GM19395 (cell line): ENCODE data around the gene MED27.

ENCODE experiments used
- ATAC-seq: cut with Tn5 transposase; IDR thresholded peaks from one replicate; pipeline ENCODE4 v1.9.1; 2021; ENCODE audit warnings: mild to moderate bottlenecking, moderate library complexity; ENCODE audit not compliant: unreplicated experiment

The MED27 gene

DNA sequence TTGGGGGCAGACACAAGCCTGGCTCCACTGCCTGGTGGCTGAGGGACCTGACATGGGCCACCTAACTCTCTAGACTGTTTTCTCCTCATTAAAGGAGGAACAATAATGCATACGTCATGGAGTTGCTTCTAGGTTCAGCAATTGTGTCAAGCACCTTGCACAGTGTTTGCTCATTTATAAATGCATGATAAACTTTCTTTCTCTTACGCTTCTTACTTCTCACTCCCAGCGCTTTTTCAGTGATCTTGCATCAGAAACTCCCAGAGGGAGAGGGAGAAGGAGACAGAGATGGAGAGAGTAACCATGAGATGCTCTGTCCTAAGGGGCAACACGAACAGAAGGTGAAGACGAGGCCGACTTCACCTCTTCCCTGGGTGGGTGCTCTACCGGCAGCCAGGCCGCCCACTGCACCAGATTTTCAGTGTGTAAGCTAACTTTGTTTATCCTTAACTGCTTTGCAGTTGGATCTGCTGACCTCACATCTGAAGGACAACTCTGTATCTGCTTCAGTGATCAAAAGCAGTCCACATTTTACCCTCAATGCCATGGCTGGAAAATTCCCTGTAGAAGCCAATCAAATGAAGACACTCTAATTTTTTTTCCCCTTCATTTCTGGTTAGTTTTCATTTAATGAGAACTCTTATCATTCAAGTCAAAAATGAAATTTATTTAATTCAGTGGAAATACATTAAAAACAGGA lies 35.3 kb downstream of the MED27 start:
- no peak for ATAC-seq

DNA sequence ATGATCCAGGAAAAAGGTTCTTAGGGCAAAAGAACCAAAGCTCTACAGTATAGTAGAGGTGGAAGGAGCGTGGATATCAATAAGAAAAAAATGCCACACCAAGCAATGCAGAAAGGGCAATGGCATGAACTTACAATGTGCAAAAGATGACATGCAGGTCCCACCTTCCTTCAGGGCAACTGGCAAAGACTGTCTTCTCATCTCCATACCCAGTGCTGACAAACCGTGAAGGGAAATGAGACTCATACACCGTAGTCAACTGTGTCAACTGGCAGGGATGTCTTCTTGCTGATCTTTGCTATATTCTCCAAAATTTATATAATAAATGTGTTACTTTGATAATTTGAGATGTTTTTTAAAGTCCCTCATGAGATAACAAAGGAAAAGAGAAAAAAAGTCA lies 36.0 kb downstream of the MED27 start:
- ATAC-seq = no peak

DNA sequence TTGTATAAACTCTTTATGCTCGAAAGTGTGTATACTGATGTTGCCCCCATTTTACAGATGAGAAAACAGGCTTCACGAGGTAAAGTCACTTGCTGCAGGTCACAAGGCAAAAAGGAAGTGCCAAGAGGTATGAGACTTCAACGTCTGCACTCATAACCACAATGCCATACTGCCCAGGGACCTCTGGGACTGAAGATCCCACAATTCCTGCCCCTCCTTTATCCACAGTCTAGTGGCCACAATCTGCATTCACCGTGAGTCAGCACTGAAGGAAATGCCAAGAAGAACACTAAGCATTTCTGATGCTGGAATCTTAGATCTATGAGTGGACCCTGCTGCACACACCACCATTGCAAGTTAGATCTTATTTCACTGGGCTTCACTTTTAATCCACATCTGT lies 37.3 kb downstream of the MED27 start:
- no peak for ATAC-seq

DNA sequence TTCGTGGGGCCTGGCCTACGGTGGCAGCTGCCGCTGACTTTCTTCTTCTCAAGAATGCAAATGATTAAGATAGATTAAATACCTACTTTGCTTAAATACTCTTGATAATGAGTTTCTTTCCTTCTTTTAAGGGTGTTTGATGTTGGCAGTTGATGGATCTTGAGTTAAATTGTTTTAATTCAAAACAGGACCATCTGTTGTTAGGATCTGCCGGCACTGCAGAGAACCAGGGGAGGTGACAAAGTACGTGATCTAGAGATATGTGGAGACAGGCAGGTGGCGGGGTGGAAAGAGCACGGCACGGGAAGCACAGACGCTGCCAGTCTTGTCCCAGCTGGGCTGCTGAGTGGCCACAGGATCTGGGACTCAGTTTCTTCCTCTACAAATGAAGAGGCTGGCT lies 37.9 kb downstream of the MED27 start:
- no peak for ATAC-seq

DNA sequence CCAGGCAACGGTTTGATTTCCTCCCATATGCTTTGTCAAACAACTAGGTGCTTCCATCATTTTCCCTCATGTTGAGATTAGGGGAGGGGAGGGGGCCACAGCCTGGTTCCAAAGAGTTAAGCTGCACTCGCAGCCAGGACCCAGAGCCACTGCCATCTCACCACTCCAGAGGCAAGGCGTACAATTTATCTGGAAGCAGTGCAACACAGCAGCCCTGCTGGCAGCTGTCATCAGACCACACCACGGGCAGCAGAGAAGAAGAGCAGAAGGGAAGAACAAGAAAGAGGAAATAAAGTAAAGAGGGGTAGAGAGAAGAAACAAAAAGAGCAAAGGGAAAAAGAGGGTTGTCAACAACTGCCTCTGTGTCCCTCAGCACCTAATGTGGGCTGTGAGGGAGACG lies 38.9 kb downstream of the MED27 start:
- ATAC-seq = no peak

DNA sequence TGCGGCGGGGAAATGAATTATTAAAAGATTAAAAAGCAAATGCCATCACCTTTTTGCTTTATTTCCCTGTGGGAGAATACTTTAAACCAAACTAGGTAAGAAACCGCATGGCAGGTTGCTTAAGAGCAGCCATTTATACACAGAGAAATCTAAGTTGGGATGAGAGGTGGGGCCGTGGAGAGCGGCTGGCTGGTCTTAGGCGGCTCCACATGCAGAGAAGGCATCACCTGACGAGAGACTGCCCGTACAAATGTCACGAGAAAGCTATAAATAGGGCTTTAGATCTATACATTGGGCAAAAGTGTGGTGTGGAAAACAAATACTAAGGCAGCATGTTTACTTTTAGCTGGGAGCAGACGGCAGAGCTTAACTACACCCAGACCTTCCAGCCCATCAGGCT lies 39.4 kb downstream of the MED27 start:
- no peak for ATAC-seq

DNA sequence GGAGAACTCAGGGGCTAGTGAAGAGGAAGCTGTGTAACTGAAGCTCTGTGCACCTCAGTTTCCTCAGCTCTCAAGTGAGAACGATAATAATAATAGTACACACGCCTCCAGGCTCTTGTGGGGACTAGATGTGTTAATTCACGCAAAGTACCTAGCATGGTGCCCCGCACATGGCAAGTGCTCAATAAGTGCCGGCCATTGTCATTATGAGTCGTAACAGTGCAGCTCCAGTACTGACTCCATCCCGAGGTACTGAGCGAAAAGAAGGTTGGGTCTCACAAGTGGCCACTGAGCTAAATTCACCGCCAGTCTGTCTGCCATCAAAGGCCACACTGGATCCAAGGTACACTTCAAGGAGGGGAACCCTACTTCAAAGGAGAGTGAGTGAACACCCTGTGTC lies 40.4 kb downstream of the MED27 start:
- ATAC-seq = no peak

DNA sequence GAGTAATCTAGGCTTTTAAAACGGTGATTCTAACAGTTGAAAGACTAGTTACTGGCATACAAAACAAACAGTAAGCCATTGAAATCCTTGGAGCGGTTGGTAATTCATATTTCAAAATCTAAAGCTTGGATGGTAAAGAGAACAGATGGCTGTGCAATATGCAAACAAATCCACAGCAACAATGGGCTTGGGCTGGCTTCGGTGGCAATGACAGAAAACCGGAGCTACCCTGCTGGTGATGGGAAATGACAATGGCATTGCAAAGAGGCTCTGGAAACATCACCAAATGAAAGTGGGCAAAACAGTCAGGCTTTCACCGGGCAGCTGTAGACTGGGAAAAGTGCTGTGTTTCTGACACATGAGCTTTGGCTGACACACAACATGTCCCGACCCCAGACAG lies 42.2 kb downstream of the MED27 start:
- ATAC-seq = no peak

DNA sequence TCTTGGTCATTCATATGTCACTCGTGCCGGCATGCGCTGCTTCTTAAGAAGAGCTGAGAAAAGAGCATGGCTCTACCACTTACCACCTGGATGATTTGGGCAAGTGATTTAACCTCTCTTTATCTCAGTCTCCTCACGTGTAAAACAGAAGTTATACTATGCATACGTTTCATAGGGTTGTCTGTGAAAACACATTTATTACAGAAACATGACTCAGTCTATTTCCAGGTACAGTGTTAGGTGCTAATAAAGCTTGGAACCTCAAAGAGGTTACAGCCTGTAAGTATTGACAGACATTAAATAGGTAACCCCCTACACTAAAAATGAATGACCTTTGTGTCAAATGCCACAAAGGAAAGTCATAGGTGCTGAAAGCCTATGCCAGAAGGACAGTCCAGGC lies 43.1 kb downstream of the MED27 start:
- ATAC-seq = no peak

DNA sequence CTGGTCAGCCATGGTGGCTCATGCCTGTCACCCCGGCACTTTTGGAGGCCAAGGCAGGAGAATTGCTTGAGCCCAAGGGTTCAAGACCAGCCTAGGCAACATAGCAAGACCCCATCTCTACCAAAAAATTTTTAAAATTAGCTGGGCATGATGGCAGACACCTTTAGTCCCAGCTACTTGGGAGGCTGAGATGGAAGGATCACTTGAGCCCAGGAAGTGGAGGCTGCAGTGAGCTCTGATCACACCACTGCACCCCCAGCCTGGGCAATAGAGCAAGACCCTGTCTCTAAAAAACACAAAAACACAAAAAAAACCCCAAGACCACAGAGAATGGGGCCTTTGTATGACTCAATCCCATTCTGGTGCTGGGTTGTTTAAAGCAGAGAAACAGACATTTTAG lies 44.0 kb downstream of the MED27 start:
- no peak for ATAC-seq

DNA sequence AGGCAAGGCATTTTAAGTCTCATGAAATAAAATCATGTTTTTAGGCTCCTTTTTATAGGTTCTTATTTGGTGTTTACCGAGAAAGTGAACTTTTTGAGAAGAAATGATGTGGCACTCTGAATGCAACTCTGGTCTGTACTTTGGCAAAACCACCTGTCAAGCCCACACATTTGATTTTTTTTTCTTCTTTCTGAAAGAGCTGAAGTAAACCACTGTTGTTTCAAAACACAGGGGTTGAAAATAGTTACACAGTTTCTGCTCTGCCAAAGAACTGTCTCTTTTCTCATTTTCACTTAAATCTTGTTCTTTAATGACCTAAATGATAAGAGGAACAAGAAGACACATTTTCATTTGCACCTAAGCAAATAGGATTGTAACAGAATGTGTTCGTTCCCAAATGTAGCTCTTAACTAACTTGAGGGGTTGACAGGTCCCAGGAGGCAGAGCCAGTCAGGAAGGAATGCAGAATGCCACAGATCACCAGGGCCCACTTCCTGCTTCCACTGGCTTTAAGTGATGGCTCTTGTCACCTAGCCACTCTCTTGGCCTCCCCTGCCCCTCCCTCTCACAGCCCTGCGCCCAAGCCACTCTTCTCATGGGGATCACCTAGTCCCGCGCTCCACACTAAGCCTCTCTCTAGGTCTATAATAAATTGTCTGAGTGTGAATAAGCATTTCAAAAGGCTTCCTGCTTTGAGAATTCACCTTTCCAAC lies 47.3 kb downstream of the MED27 start:
- no peak for ATAC-seq

DNA sequence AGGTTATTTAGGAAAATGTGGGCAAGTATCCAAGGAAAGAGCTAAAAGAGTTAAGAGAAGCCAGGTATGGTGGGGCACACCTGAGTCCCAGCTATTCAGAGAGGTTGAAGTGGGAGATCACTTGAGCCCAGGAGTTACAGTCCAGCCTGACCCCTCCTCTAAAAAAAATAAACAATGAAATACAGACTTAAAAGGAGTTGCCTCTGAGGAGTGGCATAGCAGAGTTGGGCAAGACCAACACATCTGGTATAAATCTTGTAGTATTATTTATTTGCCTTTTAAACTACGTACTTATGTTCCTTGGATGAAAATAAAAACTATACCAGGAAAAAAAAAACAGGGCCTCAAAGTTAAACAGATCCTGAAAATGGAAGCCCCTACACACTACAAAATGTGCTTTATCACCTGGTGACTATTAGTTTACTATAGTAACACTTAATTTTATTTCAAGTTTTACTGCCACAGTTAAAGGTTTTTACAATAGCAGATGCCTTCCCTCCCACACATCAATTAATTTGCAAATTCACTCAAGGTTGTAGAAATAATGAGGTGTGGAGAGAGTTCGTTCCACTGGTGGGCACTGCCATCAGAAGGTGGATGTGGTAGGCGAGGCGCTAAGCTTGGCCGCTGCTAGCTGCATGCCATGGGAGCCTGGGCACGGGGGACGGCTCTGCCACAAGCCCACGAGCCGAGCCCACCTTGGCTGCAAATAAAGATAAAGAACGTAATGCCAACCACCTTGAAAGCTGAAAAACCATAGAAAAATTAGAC lies 48.0 kb downstream of the MED27 start:
- no peak for ATAC-seq

DNA sequence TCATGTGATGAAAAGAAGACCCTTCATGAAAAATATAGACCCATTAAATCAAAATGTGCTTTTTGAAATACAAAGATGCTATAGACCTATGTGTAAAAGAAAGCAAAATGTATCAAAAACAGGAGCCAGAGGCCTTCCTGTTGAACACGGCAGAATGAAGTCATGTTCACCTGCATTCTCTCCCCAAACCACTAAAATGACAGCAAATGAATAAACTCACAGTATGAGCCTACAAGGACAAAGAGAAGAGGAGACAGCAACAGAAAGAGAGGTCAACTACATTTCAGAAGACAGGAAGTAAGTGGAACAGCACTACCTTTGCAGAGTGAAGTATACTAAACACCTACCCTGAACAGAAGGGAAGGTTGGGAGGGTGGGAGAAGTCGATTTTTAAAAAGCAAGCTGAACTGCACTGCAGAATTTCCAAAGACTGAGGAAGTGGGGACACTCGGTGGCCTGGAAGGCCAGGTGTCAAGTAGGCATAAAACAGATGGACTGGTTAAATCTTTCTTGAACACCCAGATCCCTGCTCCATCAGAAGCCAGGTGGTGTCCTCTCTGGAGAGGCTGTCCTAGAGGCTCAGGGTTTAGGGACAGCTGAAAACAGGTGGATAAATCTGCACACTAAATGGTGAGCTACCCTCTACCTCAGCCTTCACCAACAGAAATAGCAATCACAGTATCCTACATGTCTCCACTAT lies 48.9 kb downstream of the MED27 start:
- ATAC-seq = no peak

DNA sequence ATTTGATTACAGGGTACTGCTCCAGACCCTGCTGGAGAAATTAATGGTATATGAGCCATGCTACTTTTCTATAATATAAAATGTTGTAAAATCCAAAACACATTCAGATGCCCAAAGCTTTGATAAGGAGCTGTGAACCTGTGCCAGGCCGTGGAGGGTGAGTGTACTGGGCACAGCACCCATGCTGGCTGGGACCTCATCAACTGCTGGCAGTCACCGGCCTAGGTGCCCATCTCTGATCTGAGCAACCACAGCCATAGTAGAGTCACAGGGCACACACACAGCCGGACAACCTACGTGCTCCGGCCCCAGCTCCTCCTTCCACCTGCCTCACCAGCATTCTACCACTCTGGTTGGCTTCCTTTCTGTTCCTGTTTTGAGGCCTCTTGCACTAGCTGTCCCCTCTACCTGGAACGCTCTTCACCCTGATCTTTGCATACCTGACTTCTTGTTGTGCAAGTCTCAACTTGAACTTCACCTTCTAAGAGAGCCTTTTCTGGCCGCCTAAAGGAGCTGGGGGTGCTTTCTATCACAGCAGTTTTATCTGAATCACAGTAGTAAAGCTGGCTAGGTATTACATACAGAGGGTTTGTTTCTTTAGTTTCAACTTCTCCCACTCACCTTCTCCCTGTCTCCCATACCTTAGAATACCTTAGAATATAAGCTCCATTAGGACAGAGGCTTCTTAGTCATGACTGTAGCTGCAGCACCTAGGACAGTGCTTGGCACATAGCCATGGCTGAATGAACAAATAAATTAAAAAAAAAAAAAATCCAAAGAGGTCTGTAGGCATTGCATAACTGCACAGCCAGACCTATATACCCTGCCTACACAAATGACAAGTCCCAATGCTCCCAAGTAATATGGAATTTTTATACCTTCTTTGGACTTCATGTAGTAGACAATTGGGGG lies 51.7 kb downstream of the MED27 start:
- ATAC-seq = no peak

DNA sequence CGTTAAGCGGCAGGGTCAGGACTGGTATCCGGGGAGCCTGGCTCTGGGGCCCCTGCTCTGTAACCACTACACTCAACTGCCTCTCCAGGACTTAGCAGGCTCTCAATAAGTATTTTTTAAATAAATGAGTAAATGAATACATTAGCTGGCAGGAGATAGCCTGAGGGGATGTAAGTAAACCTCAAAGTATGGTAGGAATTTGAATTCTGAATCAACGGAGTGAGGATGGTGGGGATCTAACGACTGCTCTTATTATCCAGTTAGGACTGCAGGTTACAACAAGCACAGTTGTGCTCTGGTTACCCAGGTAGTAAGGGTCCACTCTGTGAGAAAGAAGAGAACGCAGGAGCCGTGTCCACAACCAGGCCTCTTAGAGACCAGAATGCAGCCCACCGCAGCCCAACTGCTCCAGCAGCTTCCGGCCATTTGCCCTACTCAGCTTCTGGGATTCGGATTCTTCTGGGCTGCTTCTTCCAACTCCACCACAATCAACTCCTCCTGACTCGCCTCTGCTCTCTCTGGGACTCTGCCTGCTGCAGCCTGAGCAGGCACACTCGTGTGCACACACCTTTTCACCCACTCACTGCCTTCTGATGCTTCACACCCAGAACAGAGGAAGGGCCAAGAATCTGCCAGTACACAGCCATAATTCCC lies 52.6 kb downstream of the MED27 start:
- no peak for ATAC-seq

DNA sequence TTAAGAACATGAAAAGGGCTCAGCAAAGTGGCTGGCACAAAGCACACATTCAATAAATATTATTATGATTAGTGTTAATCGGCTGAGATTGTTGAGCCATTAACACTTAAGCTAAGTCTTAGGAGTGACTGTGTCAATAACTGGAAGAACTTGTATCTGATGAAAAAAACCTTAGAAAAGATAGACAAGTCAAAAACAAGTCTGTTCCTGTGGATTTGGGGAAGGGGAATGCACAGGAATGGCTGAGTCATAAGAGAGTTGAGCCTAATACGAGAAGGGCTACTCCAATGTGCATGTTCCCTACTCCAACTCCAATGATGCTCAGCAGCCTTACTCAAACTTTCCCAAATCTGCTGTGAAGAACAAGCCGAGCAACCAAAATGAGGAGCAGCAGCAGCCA lies 53.9 kb downstream of the MED27 start:
- no peak for ATAC-seq

DNA sequence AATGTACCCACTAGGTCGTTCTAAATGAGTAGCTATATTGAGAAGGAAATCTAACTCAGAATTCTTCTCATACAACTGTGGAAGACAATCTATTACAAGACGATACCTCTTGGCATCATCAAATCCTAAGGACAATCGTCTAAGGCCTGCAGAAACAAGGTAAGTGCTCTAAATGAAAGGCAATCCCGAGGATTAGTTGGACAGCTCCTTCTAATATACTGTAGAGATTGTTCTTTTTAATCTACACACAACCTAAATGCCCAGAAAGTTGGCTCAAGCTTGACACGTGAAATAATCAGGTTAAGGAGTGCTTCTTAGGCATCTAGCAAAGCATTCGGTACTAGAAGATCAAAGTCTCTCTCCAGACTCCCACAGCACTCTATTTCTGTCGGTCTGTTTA lies 55.1 kb downstream of the MED27 start:
- no peak for ATAC-seq

DNA sequence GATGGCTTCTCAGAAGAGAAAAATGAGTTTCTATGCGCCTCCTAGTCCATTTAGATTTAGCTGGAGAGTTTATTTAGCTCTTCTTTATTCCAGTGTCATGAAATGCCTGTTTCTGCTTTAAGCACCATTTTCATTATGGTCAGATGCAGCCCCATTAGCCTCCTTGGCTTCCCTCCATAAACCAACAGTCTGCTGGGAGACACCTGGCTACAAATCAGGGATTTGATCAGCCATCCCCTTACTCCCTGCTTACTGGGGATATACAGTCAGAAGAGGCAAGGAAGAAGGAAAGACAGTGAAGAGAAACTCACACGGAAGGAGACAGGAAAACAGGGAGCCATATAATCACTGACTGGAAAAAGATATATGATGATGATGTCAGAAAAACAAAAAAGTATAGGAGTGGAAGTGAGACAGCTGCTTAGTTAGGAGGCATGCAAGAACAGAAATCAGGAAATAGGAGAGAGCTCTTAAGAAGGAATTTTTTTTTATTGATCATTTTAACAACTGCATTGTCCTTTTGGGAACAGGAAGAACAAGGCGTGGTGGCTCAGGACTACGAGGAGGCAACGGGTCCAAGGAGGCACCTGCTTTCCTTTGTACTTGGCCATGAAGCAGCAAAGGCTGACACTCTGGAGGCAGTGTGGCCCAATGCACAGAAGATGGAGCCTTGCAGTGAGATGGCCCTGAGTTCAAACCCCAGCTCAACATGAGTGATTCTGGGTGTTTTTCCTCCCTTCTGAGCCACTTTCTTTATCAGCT lies 56.1 kb downstream of the MED27 start:
- ATAC-seq = no peak

DNA sequence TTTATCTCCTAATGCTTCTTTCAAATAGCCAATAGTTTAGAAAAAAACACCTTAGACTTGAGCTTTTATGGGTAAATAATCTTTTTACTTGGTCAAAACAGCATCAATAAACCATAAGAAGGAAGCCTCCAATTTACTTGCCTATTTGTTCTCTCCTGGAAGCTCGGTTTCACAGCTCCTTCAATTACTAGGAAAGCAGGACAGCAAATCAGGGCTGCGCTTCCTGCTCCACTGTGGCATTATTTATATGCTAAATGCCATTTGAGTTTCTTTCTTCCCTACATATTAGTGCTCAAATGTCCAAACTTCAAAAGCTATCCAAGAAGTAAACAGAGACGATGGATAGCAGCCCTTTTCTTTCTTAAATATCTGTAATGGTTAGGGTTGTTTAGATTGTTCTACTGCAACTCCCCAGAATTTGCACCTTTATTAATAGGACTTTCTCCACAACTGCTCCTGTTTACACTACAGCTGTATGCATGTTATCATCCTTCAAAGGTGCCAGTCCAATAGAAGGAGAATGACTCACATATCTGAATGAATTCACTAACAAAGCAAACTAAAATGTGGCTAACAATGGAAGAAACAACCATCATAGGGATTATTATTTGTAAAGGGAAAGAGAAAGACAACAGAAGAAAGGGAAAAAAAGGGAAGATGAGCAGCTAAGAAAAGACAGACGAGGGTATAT lies 58.7 kb downstream of the MED27 start:
- ATAC-seq = no peak
